Suprapubic skin (tissue), 4 donors: ENCODE data around the gene DIP2C. TPM values are rescaled to one million over a fixed set of nuclear protein-coding genes. Genes with fewer than 3 reads are reported as not detected.

Source experiments
- DNase-seq, 2 donors: peaks; one replicate each; pipeline ENCODE4 v3.0.0-alpha.2; 2019; ENCODE audit warnings: low spot score in 2 of 2
- H3K27ac ChIP-seq: fragments of 200-600 bp; sonication (generic); one replicate; pipeline ENCODE4 v1.5.1; 2019
- H3K27me3 ChIP-seq: fragments of 200-600 bp; sonication (generic); one replicate; pipeline ENCODE4 v1.5.1; 2019
- H3K36me3 ChIP-seq: fragments of 200-600 bp; sonication (generic); one replicate; pipeline ENCODE4 v1.5.1; 2019
- H3K4me1 ChIP-seq: fragments of 200-600 bp; sonication (generic); one replicate; pipeline ENCODE4 v1.5.1; 2019
- H3K4me3 ChIP-seq: fragments of 200-600 bp; sonication (generic); one replicate; pipeline ENCODE4 v1.5.1; 2019; ENCODE audit warnings: mild to moderate bottlenecking
- H3K9me3 ChIP-seq: fragments of 200-600 bp; sonication (generic); one replicate; pipeline ENCODE4 v1.5.1; 2019
- CTCF ChIP-seq, 2 donors: fragments of 200-600 bp in 1 of 2; fragments of 450-650 bp in 1 of 2; sonication (generic) in 1 of 2; IDR thresholded peaks; one replicate each; pipeline ENCODE4 v1.5.1; 2016 to 2019; ENCODE audit warnings: antibody characterized with exemption in 2 of 2, mild to moderate bottlenecking in 1 of 2, moderate library complexity in 1 of 2
- EP300 ChIP-seq: sonication (generic); formaldehyde crosslinking; IDR thresholded peaks from one replicate; pipeline ENCODE4 v1.6.1; 2017; ENCODE audit warnings: antibody characterized with exemption
- POLR2A ChIP-seq, 2 donors: fragments of 450-650 bp; IDR thresholded peaks; one replicate each; pipeline ENCODE4 v1.6.1; 2017; ENCODE audit warnings: antibody characterized with exemption in 2 of 2, mild to moderate bottlenecking in 2 of 2, moderate library complexity in 2 of 2
- POLR2AphosphoS5 ChIP-seq, 3 donors: sonication (generic); formaldehyde crosslinking; IDR thresholded peaks; one replicate each; pipeline ENCODE4 v1.6.1; 2017; ENCODE audit warnings: antibody characterized with exemption in 3 of 3
- WGBS: methylation state at CpG from one replicate; pipeline ENCODE4 v1.1.5; 2018; 5-methylcytosine and 5-hydroxymethylcytosine counted together
- total RNA-seq, 4 donors: library from RNA; depleted of rRNA; stranded (reverse); fragments of >200 nt; gene quantifications; one replicate each; pipeline ENCODE4 v1.1.0, GENCODE V29; 2016

DIP2C gene
- total RNA-seq, 4 donors from 2014 or later: 6.7 to 23.3 (median 14.7) TPM

- Histone ChIP-seq H3K36me3 (peaks cover 54% of the 10 kb centered on the region), H3K27ac (no peak overlapping the region), H3K9me3 (no peaks in the 10 kb centered on the region), H3K27me3 (no peaks in the 10 kb centered on the region), H3K4me3 (no peak overlapping the region), H3K4me1 (no peaks in the 10 kb centered on the region)
- 89% methylated on average over 7 of the region's 7 CpGs for WGBS
- TF ChIP-seq POLR2A (IDR thresholded peaks at IDR 0.05) (no peak), EP300 (no peak)
- DNase-seq: no peak
These were observed 445.2 kb downstream of the DIP2C start for GRCh38 chr10:244227-244626.

GRCh38 chr10:241966-242643 is 447.4 kb downstream of the DIP2C start:
- WGBS: 73% methylated on average over 9 of the region's 9 CpGs
- DNase-seq: no peak
- H3K36me3 ChIP-seq: peaks cover 47% of the 10 kb centered on the region
- no peaks in the 10 kb centered on the region for H3K4me1 ChIP-seq
- H3K9me3 ChIP-seq: no peaks in the 10 kb centered on the region
- TF ChIP-seq EP300: no peak
- TF ChIP-seq POLR2AphosphoS5 (IDR thresholded peaks at IDR 0.05): no peak
- no peak for TF ChIP-seq CTCF (IDR thresholded peaks at IDR 0.05)
- no peak for TF ChIP-seq POLR2A (IDR thresholded peaks at IDR 0.05)
- H3K27ac ChIP-seq: no peak overlapping the region
- H3K4me3 ChIP-seq: no peak overlapping the region
- H3K27me3 ChIP-seq: no peaks in the 10 kb centered on the region

GRCh38 chr10:241451-241850 is 448.0 kb downstream of the DIP2C start:
- Histone ChIP-seq H3K9me3 (no peaks in the 10 kb centered on the region), H3K27me3 (no peaks in the 10 kb centered on the region), H3K4me3 (no peak overlapping the region), H3K36me3 (peaks cover 44% of the 10 kb centered on the region), H3K27ac (no peak overlapping the region), H3K4me1 (no peaks in the 10 kb centered on the region)
- WGBS: 47% methylated on average over 6 of the region's 6 CpGs
- no peak for DNase-seq
- TF ChIP-seq POLR2A (IDR thresholded peaks at IDR 0.05) (no peak), POLR2AphosphoS5 (IDR thresholded peaks at IDR 0.05) (no peak), EP300 (no peak), CTCF (IDR thresholded peaks at IDR 0.05) (no peak)

- Histone ChIP-seq H3K9me3 (no peaks in the 10 kb centered on the region), H3K27me3 (no peaks in the 10 kb centered on the region), H3K4me1 (peaks cover 8% of the 10 kb centered on the region), H3K4me3 (no peak overlapping the region), H3K36me3 (peaks cover 40% of the 10 kb centered on the region), H3K27ac (no peak overlapping the region)
- TF ChIP-seq POLR2AphosphoS5 (IDR thresholded peaks at IDR 0.05) (no peak), EP300 (no peak), CTCF (IDR thresholded peaks at IDR 0.05) (no peak), POLR2A (IDR thresholded peaks at IDR 0.05) (no peak)
- DNase-seq: no peak
- WGBS: 91% methylated on average over 6 of the region's 6 CpGs
These were observed 450.4 kb downstream of the DIP2C start for GRCh38 chr10:239109-239508.

- Histone ChIP-seq H3K27ac (no peak overlapping the region), H3K4me3 (no peak overlapping the region), H3K9me3 (no peaks in the 10 kb centered on the region), H3K27me3 (no peaks in the 10 kb centered on the region), H3K36me3 (peaks cover 28% of the 10 kb centered on the region), H3K4me1 (peaks cover 9% of the 10 kb centered on the region)
- 57% methylated on average over 3 of the region's 3 CpGs for WGBS
- no peak for DNase-seq
- TF ChIP-seq POLR2A (IDR thresholded peaks at IDR 0.05) (no peak), EP300 (no peak), CTCF (IDR thresholded peaks at IDR 0.05) (no peak), POLR2AphosphoS5 (IDR thresholded peaks at IDR 0.05) (no peak)
These were observed 453.6 kb downstream of the DIP2C start for GRCh38 chr10:235915-236314.
